Prostate gland (tissue), 2 donors: ENCODE results near the gene ENHO. TPM values are rescaled to one million over a fixed set of nuclear protein-coding genes. Genes with fewer than 3 reads are reported as not detected.
A peak's percentile ranks its signal among the peaks of the same experiment; 100 is the strongest.

Experiments
- DNase-seq: peaks from one replicate; pipeline ENCODE4 v3.0.0-alpha.2; 2019; ENCODE audit warnings: low spot score
- H3K27ac ChIP-seq, 2 donors: fragments of 200-600 bp; sonication (generic); 2 replicates each; pipeline ENCODE4 v1.5.1; 2017 to 2019
- H3K27me3 ChIP-seq: fragments of 200-600 bp; sonication (generic); replicated peaks from 2 replicates; pipeline ENCODE4 v1.5.1; 2019; ENCODE audit not compliant: insufficient read depth
- H3K36me3 ChIP-seq, 2 donors: fragments of 200-600 bp; sonication (generic); 1 replicate in 1 of 2; 2 replicates in 1 of 2; pipeline versions ENCODE4 v1.5.1 to v1.8.1; 2017 to 2019
- H3K4me1 ChIP-seq: fragments of 200-600 bp; sonication (generic); replicated peaks from 2 replicates; pipeline ENCODE4 v1.5.1; 2019
- H3K4me3 ChIP-seq, 2 donors: fragments of 200-600 bp; sonication (generic); 2 replicates each; pipeline ENCODE4 v1.5.1; 2017 to 2019
- H3K9me3 ChIP-seq: fragments of 200-600 bp; sonication (generic); 2 replicates; pipeline ENCODE4 v1.5.1; 2017
- POLR2A ChIP-seq: fragments of 450-650 bp; IDR thresholded peaks from one replicate; pipeline ENCODE4 v1.6.1; 2016; ENCODE audit warnings: antibody characterized with exemption, mild to moderate bottlenecking
- POLR2AphosphoS5 ChIP-seq: sonication (generic); formaldehyde crosslinking; IDR thresholded peaks from one replicate; pipeline ENCODE4 v1.6.1; 2017; ENCODE audit warnings: antibody characterized with exemption
- WGBS: methylation state at CpG from one replicate; pipeline ENCODE4 v1.1.5; 2018; 5-methylcytosine and 5-hydroxymethylcytosine counted together
- intact Hi-C: fragments of 100-400 bp; cut with DNase I; formaldehyde crosslinking; loops from one replicate; pipeline ENCODE4 v1.14.2; 2022
- total RNA-seq, 2 donors: library from RNA; depleted of rRNA; stranded (reverse); fragments of >200 nt; gene quantifications; one replicate each; pipeline ENCODE4 v1.1.0, GENCODE V29; 2016
- TF ChIP-seq, protein P1 (sequence below), 4 experiments: fragments of 200-600 bp in 2 of 4; fragments of 450-650 bp in 2 of 4; sonication (generic) in 2 of 4; IDR thresholded peaks; 1 replicate in 3 of 4; 2 replicates in 1 of 4; pipeline ENCODE4 v1.5.1; 2016 to 2019; ENCODE audit warnings: antibody characterized with exemption in 4 of 4, mild to moderate bottlenecking in 2 of 4, moderate library complexity in 2 of 4

The ENHO gene
- total RNA-seq, 2 donors from 2014 or later, result 20.9 to 28.2 TPM

DNA sequence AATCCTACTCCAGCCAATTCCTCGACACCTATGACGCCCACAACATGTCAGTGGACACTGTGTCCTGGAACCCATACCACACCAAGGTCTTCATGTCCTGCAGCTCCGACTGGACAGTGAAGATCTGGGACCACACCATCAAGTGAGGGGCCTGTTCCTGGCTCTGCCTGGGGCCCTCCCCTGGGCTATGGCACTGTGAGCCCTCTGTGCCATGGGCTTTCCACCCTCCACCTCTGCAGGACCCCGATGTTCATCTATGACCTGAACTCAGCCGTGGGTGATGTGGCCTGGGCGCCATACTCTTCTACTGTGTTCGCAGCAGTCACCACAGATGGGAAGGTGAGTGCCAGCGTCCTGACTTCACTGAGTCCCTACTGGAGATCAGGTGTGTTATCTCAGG, 8.4 kb downstream of the ENHO start:
- Histone ChIP-seq H3K27me3 (no peaks in the 10 kb centered on the region), H3K27ac (no peak overlapping the region), H3K4me3 (no peak overlapping the region), H3K4me1 (peaks cover 15% of the 10 kb centered on the region), H3K36me3 (no peaks in the 10 kb centered on the region), H3K9me3 (no peaks in the 10 kb centered on the region)
- WGBS, result 94% methylated on average over 8 of the region's 8 CpGs
- TF ChIP-seq POLR2AphosphoS5, result no peak
- no peak for TF ChIP-seq POLR2A
- TF ChIP-seq, protein P1, sequence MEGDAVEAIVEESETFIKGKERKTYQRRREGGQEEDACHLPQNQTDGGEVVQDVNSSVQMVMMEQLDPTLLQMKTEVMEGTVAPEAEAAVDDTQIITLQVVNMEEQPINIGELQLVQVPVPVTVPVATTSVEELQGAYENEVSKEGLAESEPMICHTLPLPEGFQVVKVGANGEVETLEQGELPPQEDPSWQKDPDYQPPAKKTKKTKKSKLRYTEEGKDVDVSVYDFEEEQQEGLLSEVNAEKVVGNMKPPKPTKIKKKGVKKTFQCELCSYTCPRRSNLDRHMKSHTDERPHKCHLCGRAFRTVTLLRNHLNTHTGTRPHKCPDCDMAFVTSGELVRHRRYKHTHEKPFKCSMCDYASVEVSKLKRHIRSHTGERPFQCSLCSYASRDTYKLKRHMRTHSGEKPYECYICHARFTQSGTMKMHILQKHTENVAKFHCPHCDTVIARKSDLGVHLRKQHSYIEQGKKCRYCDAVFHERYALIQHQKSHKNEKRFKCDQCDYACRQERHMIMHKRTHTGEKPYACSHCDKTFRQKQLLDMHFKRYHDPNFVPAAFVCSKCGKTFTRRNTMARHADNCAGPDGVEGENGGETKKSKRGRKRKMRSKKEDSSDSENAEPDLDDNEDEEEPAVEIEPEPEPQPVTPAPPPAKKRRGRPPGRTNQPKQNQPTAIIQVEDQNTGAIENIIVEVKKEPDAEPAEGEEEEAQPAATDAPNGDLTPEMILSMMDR (IDR thresholded peaks at IDR 0.05), result no peak
- intact Hi-C loops, result no loop called here
- no peak for DNase-seq

DNA sequence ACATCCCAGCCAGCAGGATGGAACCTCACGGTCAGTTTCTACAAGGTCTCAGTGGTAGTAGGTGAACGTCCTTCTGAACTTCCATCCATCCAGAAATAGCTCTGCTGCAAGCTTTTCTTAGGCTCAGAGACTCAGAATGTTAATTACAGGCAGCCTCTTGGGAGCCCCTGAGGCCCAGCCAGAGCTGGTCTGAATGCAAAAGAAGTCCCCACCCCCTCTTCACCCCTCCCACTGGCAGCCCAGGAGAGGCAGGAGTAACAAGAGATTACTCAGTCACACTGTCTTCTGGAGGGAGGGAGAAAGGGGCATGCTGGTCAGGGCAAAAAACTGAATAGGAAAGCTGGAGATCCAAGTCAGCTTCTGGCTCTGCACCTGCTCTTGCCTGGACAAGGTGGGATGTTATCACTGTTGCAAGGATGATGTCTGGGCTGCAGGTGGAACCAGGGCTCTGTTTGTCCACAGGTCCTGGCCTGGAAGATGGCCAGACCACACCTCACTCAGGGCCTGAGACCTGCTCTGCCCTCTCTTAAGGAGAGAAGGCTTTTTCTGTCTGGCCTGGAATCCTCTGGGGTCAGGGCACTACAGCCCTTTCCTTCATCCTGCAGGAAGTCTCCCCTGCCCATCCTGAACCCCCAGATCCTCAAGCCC, 9.1 kb downstream of the ENHO start:
- H3K27ac ChIP-seq, result no peak overlapping the region
- DNase-seq, result no peak
- H3K4me3 ChIP-seq, result no peak overlapping the region
- no peaks in the 10 kb centered on the region for H3K27me3 ChIP-seq
- intact Hi-C loops, result no loop called here
- H3K36me3 ChIP-seq, result no peaks in the 10 kb centered on the region
- TF ChIP-seq POLR2A, result no peak
- TF ChIP-seq, protein P1 (IDR thresholded peaks at IDR 0.05), result no peak
- TF ChIP-seq POLR2AphosphoS5, result no peak
- H3K9me3 ChIP-seq, result no peaks in the 10 kb centered on the region
- WGBS, result 77% methylated on average over 2 of the region's 2 CpGs
- H3K4me1 ChIP-seq, result peaks cover 15% of the 10 kb centered on the region

DNA sequence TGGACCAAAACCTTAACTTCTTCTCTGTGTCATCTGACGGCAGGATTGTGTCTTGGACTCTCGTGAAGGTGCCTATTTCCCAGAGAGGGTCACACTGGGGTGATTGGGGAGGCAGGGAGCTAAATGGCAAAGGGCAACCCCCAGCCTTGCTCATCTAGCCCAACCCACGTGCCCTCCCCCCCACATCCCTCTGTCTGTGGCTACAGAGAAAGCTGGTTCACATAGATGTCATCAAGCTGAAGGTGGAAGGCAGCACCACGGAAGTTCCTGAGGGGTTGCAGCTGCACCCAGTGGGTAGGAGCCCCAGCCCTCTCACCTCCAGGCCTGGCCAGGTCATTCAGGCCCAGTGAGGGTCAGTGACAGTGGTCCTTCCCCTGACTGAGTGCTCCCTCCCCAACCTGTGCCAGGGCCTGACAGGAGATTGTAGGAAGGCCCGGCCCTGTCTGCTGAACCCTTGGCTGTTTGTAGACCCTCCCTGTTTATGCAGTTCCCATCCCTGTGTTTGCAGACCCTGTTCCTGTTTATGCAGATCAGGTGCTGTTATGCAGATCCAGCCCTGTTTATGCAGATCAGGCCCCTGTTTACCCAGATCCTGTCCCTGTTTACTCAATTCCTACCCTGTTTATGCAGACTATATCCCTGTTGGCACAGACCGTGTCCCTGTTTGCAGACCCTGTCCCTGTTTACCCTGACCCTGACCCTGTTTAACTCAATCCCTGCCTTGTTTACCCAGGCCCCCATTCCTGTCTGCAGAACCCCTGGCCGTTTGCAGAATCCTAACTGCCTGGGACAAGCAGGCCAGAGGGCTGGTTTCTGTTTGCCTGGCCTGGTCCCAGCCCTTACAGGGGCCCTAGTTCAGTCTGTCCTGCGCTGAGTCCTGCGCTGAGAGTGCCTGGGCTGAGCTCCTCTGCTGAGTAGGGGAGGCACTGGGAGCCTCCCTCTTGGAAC, 10.4 kb downstream of the ENHO start:
- Histone ChIP-seq H3K36me3 (no peaks in the 10 kb centered on the region), H3K9me3 (no peaks in the 10 kb centered on the region), H3K27me3 (no peaks in the 10 kb centered on the region), H3K4me1 (peaks cover 15% of the 10 kb centered on the region), H3K27ac (peak overlapping the region; percentile 42), H3K4me3 (no peak overlapping the region)
- peak; percentile 14 for DNase-seq
- intact Hi-C loops, result no loop called here
- 62% methylated on average over 9 of the region's 9 CpGs for WGBS
- TF ChIP-seq POLR2AphosphoS5 (no peak), POLR2A (no peak)
- TF ChIP-seq, protein P1 (IDR thresholded peaks at IDR 0.05), result no peak

DNA sequence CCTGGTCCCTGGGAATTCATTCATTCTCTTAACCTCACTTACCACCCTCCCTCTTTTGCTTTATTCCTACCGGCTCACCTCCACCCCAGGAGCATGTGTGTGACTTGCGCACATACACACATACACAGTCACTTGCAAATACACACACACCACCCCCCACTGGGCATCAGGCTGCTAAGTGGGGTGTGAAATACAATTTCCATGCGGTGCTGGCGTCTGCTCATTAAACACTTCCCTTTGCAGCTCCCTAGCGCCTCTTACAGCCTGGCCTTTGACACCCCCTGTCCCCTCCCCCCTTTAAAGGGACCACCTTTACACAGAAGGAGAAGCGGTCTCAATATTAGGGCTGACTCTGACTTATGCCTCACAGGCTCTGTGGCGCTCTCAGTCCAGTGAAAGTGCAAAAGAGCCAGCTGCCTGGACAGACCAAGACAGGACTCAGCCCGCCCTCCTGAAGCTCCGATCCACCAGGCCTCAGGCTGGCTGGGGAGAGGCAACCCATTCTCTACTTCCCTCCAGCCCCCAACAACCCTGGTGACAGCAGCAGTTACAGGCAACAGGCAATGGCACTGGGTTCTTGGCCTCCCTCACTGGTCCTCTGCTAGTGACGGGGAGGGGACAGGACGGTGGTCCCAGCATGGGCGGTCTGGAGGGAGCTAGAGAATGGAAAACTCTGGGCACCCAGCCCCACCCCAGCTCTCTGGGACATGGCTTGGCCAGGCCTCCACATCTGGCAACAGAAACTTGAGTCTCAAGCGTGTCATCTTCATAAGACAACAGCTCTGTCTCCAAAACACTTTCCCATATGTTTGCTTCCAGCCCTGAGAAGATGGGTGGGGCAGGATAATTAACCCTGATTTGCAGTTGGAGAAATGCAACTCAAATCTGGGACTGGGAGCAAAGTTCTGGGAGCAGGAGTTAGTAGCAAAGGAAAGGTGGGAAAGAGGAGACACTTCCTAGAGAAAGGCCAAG, 12.0 kb downstream of the ENHO start:
- Histone ChIP-seq H3K4me1 (peaks cover 15% of the 10 kb centered on the region), H3K4me3 (no peak overlapping the region), H3K9me3 (no peaks in the 10 kb centered on the region), H3K27me3 (no peaks in the 10 kb centered on the region), H3K36me3 (no peaks in the 10 kb centered on the region), H3K27ac (no peak overlapping the region)
- 75% methylated on average over 13 of the region's 13 CpGs for WGBS
- no peak for DNase-seq
- intact Hi-C loops, result no loop called here
- no peak for TF ChIP-seq POLR2AphosphoS5
- TF ChIP-seq POLR2A, result no peak

DNA sequence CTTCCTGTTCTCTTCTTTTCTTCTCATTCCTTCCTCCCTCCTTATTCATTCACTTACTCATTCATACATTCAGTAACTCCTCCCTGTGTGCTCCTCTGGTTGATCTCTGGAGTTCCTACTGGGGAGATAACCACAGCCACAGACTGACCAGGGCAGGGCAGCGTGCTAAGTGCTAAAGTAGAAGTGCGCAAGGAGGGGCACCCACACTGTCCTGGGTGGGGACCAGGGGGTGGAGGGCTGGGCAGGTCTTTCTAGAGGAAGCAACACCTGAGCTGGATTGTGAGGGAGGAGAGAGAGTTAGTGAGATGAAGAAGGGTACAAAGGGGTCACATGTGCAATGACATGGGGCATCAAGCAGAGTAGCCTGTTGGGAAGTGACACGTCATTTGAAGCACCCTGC, 13.8 kb downstream of the ENHO start:
- intact Hi-C loops, result no loop called here
- H3K27ac ChIP-seq, result no peak overlapping the region
- no peaks in the 10 kb centered on the region for H3K9me3 ChIP-seq
- H3K4me3 ChIP-seq, result no peak overlapping the region
- WGBS, result 96% methylated on average over 3 of the region's 3 CpGs
- no peaks in the 10 kb centered on the region for H3K36me3 ChIP-seq
- DNase-seq, result no peak
- peaks cover 15% of the 10 kb centered on the region for H3K4me1 ChIP-seq
- H3K27me3 ChIP-seq, result no peaks in the 10 kb centered on the region
- no peak for TF ChIP-seq POLR2A
- TF ChIP-seq POLR2AphosphoS5, result no peak
- TF ChIP-seq, protein P1 (IDR thresholded peaks at IDR 0.05), result no peak
